Endothelial cell of umbilical vein (primary cell): ENCODE measurements around the gene SSH2. TPM values are rescaled to one million over a fixed set of nuclear protein-coding genes. Genes with fewer than 3 reads are reported as not detected.
"Not testable (repeated sequence)": the region's sequence is repeated elsewhere in the genome, so short reads cannot be mapped to it uniquely, and the experiment has no call there.

Experiments used
- BruUV-seq: library from RNA; stranded (reverse); fragments of 400-500 nt; replicated peaks from 2 replicates; lab custom pipeline; 2021; lab: Mats Ljungman, UMichigan
- CTCF ChIA-PET: fragments of 300-600, 350-600 bp; sonication (Branson Sonifier 250); formaldehyde crosslinking; loops from one replicate; lab custom pipeline; 2021; ENCODE audit warnings: antibody characterized with exemption, inconsistent platforms; lab: Charles Lee
- POLR2A ChIA-PET: fragments of 300-600, 350-600 bp; sonication (Branson Sonifier 250); formaldehyde crosslinking; loops from one replicate; lab custom pipeline; 2021; ENCODE audit warnings: antibody characterized with exemption, inconsistent platforms; lab: Charles Lee
- DNase-seq: peaks from one replicate; pipeline ENCODE4 v3.0.0-alpha.2; 2011; ENCODE audit warnings: low read depth, low spot score
- FAIRE-seq: peaks from 2 replicates; lab custom pipeline; 2011; peaks lifted over from hg19 to GRCh38; lab: Jason Lieb, UNC
- H2AFZ ChIP-seq: 2 replicates; pipeline ENCODE4 v1.6.0; 2012; ENCODE audit warnings: low read depth, low read length, control low read depth, inconsistent platforms
- H3K27ac ChIP-seq: 2 replicates; pipeline ENCODE4 v1.5.1; 2011; ENCODE audit warnings: low read depth, mild to moderate bottlenecking, control low read depth, low read length, moderate library complexity; ENCODE audit not compliant: insufficient read depth
- H3K27me3 ChIP-seq, 2 experiments: 2 replicates each; pipeline versions ENCODE4 v1.6.0 to v1.6.1; 2011; ENCODE audit warnings: low read length in 2 of 2, mixed read lengths in 1 of 2; ENCODE audit not compliant: control insufficient read depth in 2 of 2, insufficient read depth in 2 of 2
- H3K36me3 ChIP-seq, 2 experiments: 2 replicates in 1 of 2; 3 replicates in 1 of 2; pipeline ENCODE4 v1.5.1; 2011; ENCODE audit warnings: low read length in 2 of 2, mild to moderate bottlenecking in 1 of 2, moderate library complexity in 1 of 2; ENCODE audit not compliant: control insufficient read depth in 2 of 2, insufficient read depth in 2 of 2; ENCODE audit errors: extremely low read depth in 1 of 2
- H3K4me1 ChIP-seq: 3 replicates; pipeline ENCODE4 v1.5.1; 2011; ENCODE audit warnings: mild to moderate bottlenecking, low read length; ENCODE audit not compliant: control insufficient read depth, insufficient read depth; ENCODE audit errors: extremely low read depth
- H3K4me2 ChIP-seq: 2 replicates; pipeline ENCODE4 v1.6.1; 2011; ENCODE audit warnings: low read length, control low read depth, mixed read lengths; ENCODE audit not compliant: insufficient read depth
- H3K4me3 ChIP-seq, 3 experiments: fragments of 200-600 bp in 1 of 3; sonication (generic), shearing (Covaris generic) in 1 of 3; replicated peaks in 1 of 3; 2 replicates each; pipeline ENCODE4 v1.5.1; 2011 to 2016; ENCODE audit warnings: control low read depth in 3 of 3, low read length in 3 of 3, mild to moderate bottlenecking in 2 of 3, inconsistent platforms in 1 of 3, low read depth in 1 of 3, moderate library complexity in 1 of 3; ENCODE audit not compliant: insufficient read depth in 1 of 3
- H3K79me2 ChIP-seq: 2 replicates; pipeline ENCODE4 v1.6.0; 2012; ENCODE audit warnings: low read length, inconsistent platforms; ENCODE audit not compliant: control insufficient read depth, insufficient read depth
- H3K9ac ChIP-seq: replicated peaks from 2 replicates; pipeline ENCODE3; 2011; ENCODE audit warnings: low read length, control low read depth; ENCODE audit not compliant: insufficient read depth; ENCODE audit errors: extremely low read depth
- H3K9me1 ChIP-seq: replicated peaks from 3 replicates; pipeline ENCODE4 v1.6.0; 2011; ENCODE audit warnings: mild to moderate bottlenecking, low read length; ENCODE audit not compliant: control insufficient read depth, insufficient read depth; ENCODE audit errors: extremely low read depth
- H3K9me3 ChIP-seq: replicated peaks from 2 replicates; pipeline ENCODE4 v1.5.1; 2012; ENCODE audit warnings: low read length, inconsistent platforms; ENCODE audit not compliant: control insufficient read depth, insufficient read depth
- H4K20me1 ChIP-seq: replicated peaks from 2 replicates; pipeline ENCODE3; 2011; ENCODE audit warnings: mild to moderate bottlenecking, low read length; ENCODE audit not compliant: control insufficient read depth, insufficient read depth; ENCODE audit errors: extremely low read depth
- EZH2 ChIP-seq: IDR thresholded peaks from 2 replicates; pipeline ENCODE4 v1.6.1; 2012; ENCODE audit warnings: borderline replicate concordance, low read depth, mild to moderate bottlenecking, moderate library complexity, low read length, inconsistent platforms; ENCODE audit not compliant: severe bottlenecking
- FOS ChIP-seq: IDR thresholded peaks from 2 replicates; pipeline ENCODE4 v1.6.1; 2011; ENCODE audit warnings: mild to moderate bottlenecking, low read length, moderate library complexity, borderline replicate concordance; ENCODE audit not compliant: insufficient read depth
- GATA2 ChIP-seq: IDR thresholded peaks from 2 replicates; pipeline ENCODE4 v1.7.0; 2011; ENCODE audit warnings: low read depth, mild to moderate bottlenecking, moderate library complexity, mixed read lengths, low read length; ENCODE audit not compliant: insufficient read length, insufficient read depth
- JUN ChIP-seq: IDR thresholded peaks from 2 replicates; pipeline ENCODE4 v1.6.1; 2011; ENCODE audit warnings: borderline replicate concordance, low read depth; ENCODE audit not compliant: insufficient read length, insufficient read depth
- MYC ChIP-seq: IDR thresholded peaks from one replicate; pipeline ENCODE4 v1.6.1; 2011; ENCODE audit warnings: mild to moderate bottlenecking, low read depth, low read length
- POLR2A ChIP-seq: IDR thresholded peaks from 2 replicates; pipeline ENCODE4 v1.6.1; 2012; ENCODE audit warnings: low read depth, mild to moderate bottlenecking, control low read depth, low read length
- POLR2AphosphoS5 ChIP-seq: IDR thresholded peaks from 2 replicates; pipeline ENCODE4 v1.6.1; 2012; ENCODE audit warnings: low read depth, mild to moderate bottlenecking, control low read depth, low read length, moderate library complexity; ENCODE audit not compliant: insufficient read depth
- dilution Hi-C: fragments of 300-500 bp; cut with MboI; formaldehyde crosslinking; loops from one replicate; pipeline ENCODE4 v1.15.0; 2019; ENCODE audit warnings: low sequenced_read_pairs; ENCODE audit not compliant: extremely low pct_ligation_motif_present
- intact Hi-C: fragments of 100-400 bp; cut with micrococcal nuclease; formaldehyde crosslinking; loops from one replicate; pipeline ENCODE4 v1.10.0; 2022
- polyA plus RNA-seq, 4 experiments: library from polyadenylated mRNA; depleted of rRNA in 3 of 4; stranded (reverse) in 3 of 4; unstranded in 1 of 4; fragments of >200 nt; gene quantifications; 2 replicates each; pipeline versions ENCODE4 v1.2.1 to v1.2.3, GENCODE V29; 2011 to 2012; ENCODE audit warnings: missing spikeins in 1 of 4
- total RNA-seq: library from RNA; stranded (reverse); gene quantifications from 2 replicates; pipeline ENCODE4 v1.2.3, GENCODE V29; 2021
- TF ChIP-seq, protein P1 (sequence below): IDR thresholded peaks from 2 replicates; pipeline ENCODE4 v1.6.1; 2011; ENCODE audit not compliant: insufficient read depth, insufficient read length
- TF ChIP-seq, protein P2 (sequence below), 2 donors: IDR thresholded peaks; 1 replicate in 1 of 2; 2 replicates in 1 of 2; pipeline ENCODE4 v1.5.1; 2011; ENCODE audit warnings: low read length in 2 of 2, mild to moderate bottlenecking in 2 of 2, moderate library complexity in 2 of 2, control low read depth in 1 of 2, inconsistent platforms in 1 of 2, low read depth in 1 of 2; ENCODE audit not compliant: insufficient read depth in 1 of 2; ENCODE audit errors: extremely low read depth in 1 of 2

SSH2 gene
- total and polyA plus RNA-seq, 2 donors (not counting 3 experiments of a cell fraction or from before 2014, with no cell fraction given) = 24.6 to 60.9 TPM

DNA sequence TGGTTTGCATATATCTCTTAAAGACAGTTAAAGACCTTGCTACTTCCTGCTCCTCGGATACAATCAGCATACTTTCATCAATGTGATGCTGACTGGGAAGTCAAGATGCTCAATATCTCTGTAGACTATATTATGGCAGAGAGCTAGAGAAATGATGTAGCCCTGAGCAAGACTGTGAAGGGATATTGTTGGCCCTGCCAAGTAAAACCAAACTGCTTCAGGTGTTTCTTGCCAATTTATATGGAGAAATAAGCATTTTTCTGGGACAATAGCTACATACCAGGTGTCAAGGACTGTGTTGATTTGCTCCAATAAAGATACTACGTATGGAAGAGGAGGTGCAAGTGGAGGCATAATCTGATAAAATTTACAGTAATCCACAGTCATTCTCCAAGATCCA is 6.7 kb upstream of the SSH2 start:
- Histone ChIP-seq H3K4me2 (no peak overlapping the region), H3K9me3 (no peaks in the 10 kb centered on the region), H3K9ac (no peak overlapping the region), H3K4me3 (no peak overlapping the region), H3K79me2 (no peaks in the 10 kb centered on the region), H2AFZ (no peak overlapping the region), H3K4me1 (peaks cover 2% of the 10 kb centered on the region), H4K20me1 (no peaks in the 10 kb centered on the region), H3K27ac (no peak overlapping the region), H3K36me3 (no peaks in the 10 kb centered on the region), H3K27me3 (no peaks in the 10 kb centered on the region), H3K9me1 (no peaks in the 10 kb centered on the region)
- dilution Hi-C loops = no loop called here
- DNase-seq (no peak), FAIRE-seq (no peak)
- ChIA-PET CTCF (interaction anchor here (2.2 kb wide), 1 partner anchor 69 kb away, joined by 10 read pairs; no protein-coding TSS in a partner anchor), POLR2A (no interaction called here)
- TF ChIP-seq POLR2AphosphoS5 (no peak), POLR2A (no peak), JUN (no peak), EZH2 (no peak), MYC (no peak), FOS (no peak), GATA2 (no peak)
- TF ChIP-seq, protein P1, sequence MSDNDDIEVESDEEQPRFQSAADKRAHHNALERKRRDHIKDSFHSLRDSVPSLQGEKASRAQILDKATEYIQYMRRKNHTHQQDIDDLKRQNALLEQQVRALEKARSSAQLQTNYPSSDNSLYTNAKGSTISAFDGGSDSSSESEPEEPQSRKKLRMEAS = no peak
- TF ChIP-seq, protein P2, sequence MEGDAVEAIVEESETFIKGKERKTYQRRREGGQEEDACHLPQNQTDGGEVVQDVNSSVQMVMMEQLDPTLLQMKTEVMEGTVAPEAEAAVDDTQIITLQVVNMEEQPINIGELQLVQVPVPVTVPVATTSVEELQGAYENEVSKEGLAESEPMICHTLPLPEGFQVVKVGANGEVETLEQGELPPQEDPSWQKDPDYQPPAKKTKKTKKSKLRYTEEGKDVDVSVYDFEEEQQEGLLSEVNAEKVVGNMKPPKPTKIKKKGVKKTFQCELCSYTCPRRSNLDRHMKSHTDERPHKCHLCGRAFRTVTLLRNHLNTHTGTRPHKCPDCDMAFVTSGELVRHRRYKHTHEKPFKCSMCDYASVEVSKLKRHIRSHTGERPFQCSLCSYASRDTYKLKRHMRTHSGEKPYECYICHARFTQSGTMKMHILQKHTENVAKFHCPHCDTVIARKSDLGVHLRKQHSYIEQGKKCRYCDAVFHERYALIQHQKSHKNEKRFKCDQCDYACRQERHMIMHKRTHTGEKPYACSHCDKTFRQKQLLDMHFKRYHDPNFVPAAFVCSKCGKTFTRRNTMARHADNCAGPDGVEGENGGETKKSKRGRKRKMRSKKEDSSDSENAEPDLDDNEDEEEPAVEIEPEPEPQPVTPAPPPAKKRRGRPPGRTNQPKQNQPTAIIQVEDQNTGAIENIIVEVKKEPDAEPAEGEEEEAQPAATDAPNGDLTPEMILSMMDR (IDR thresholded peaks at IDR 0.05; ENCODE audit: extremely low read depth in 1 of 2, insufficient read depth in 1 of 2, low read depth in 1 of 2, low read length in 2 of 2) = no peak
- BruUV-seq = no TSS peak
- intact Hi-C loops = loop anchor here (10.0 kb wide), 1 partner anchor 158 kb away; no protein-coding TSS in a partner anchor

- intact Hi-C loops = loop anchor here (10.0 kb wide), 1 partner anchor 159 kb away; no protein-coding TSS in a partner anchor
- H3K4me3 ChIP-seq, BruUV-seq, H3K9ac ChIP-seq, H3K27ac ChIP-seq, H3K9me1 ChIP-seq, POLR2A ChIA-PET, H3K27me3 ChIP-seq, DNase-seq, H3K79me2 ChIP-seq, H3K36me3 ChIP-seq, H3K9me3 ChIP-seq, H2AFZ ChIP-seq, H4K20me1 ChIP-seq, H3K4me2 ChIP-seq, FAIRE-seq, dilution Hi-C loops, H3K4me1 ChIP-seq: not testable (repeated sequence)
- CTCF ChIA-PET = interaction anchor here (1.1 to 9.9 kb wide), 5 partner anchors 57 to 158 kb away, joined by 3 to 428 read pairs (median 10); no protein-coding TSS in a partner anchor
These were observed 5.9 kb upstream of the SSH2 start for GRCh38 chr17:29935909-29936308.
